ENCODE results near the gene SHANK1.

SHANK1 gene

GRCh38 chr19:50661766-50662650, 57.6 kb downstream of the SHANK1 start:
- Histone ChIP-seq H3K27me3 (ENCODE audit: insufficient read depth, poor library complexity, severe bottlenecking) (peaks cover 47% of the 10 kb centered on the region), H3K4me1 (ENCODE audit: insufficient read depth, poor library complexity, severe bottlenecking) (no peaks in the 10 kb centered on the region), H3K9me3 (ENCODE audit: severe bottlenecking) (peaks cover 3% of the 10 kb centered on the region), H3K4me3 (ENCODE audit: severe bottlenecking) (no peak overlapping the region), H3K36me3 (ENCODE audit: low read depth) (no peaks in the 10 kb centered on the region), H3K27ac (ENCODE audit: poor library complexity, severe bottlenecking) (no peak overlapping the region)
- TF ChIP-seq CTCF (IDR thresholded peaks at IDR 0.05; ENCODE audit: poor library complexity, severe bottlenecking), result no peak
- ATAC-seq (ENCODE audit: low read depth), result no peak
- DNase-seq (ENCODE audit: low spot score), result no peak

GRCh38 chr19:50661023-50661422, 58.6 kb downstream of the SHANK1 start:
- Histone ChIP-seq H3K36me3 (ENCODE audit: low read depth) (no peaks in the 10 kb centered on the region), H3K27ac (ENCODE audit: poor library complexity, severe bottlenecking) (no peak overlapping the region), H3K27me3 (ENCODE audit: insufficient read depth, poor library complexity, severe bottlenecking) (peaks cover 37% of the 10 kb centered on the region), H3K4me1 (ENCODE audit: insufficient read depth, poor library complexity, severe bottlenecking) (no peaks in the 10 kb centered on the region), H3K4me3 (ENCODE audit: severe bottlenecking) (no peak overlapping the region), H3K9me3 (ENCODE audit: severe bottlenecking) (peaks cover 3% of the 10 kb centered on the region)
- ATAC-seq (ENCODE audit: low read depth), result no peak
- DNase-seq (ENCODE audit: low spot score), result no peak
- no peak for TF ChIP-seq CTCF (IDR thresholded peaks at IDR 0.05; ENCODE audit: poor library complexity, severe bottlenecking)

GRCh38 chr19:50660088-50660366, 59.6 kb downstream of the SHANK1 start:
- Histone ChIP-seq H3K27me3 (ENCODE audit: insufficient read depth, poor library complexity, severe bottlenecking) (peaks cover 30% of the 10 kb centered on the region), H3K36me3 (ENCODE audit: low read depth) (no peaks in the 10 kb centered on the region), H3K4me3 (ENCODE audit: severe bottlenecking) (no peak overlapping the region), H3K27ac (ENCODE audit: poor library complexity, severe bottlenecking) (no peak overlapping the region), H3K4me1 (ENCODE audit: insufficient read depth, poor library complexity, severe bottlenecking) (no peaks in the 10 kb centered on the region), H3K9me3 (ENCODE audit: severe bottlenecking) (peaks cover 3% of the 10 kb centered on the region)
- ATAC-seq (ENCODE audit: low read depth) (no peak), DNase-seq (ENCODE audit: low spot score) (no peak)
- no peak for TF ChIP-seq CTCF (IDR thresholded peaks at IDR 0.05; ENCODE audit: poor library complexity, severe bottlenecking)

GRCh38 chr19:50659318-50660087, 60.1 kb downstream of the SHANK1 start:
- Histone ChIP-seq H3K9me3 (ENCODE audit: severe bottlenecking) (no peaks in the 10 kb centered on the region), H3K4me1 (ENCODE audit: insufficient read depth, poor library complexity, severe bottlenecking) (no peaks in the 10 kb centered on the region), H3K4me3 (ENCODE audit: severe bottlenecking) (peak overlapping the region; percentile 36), H3K36me3 (ENCODE audit: low read depth) (no peaks in the 10 kb centered on the region), H3K27me3 (ENCODE audit: insufficient read depth, poor library complexity, severe bottlenecking) (peaks cover 26% of the 10 kb centered on the region), H3K27ac (ENCODE audit: poor library complexity, severe bottlenecking) (no peak overlapping the region)
- ATAC-seq (ENCODE audit: low read depth) (no peak), DNase-seq (ENCODE audit: low spot score) (no peak)
- no peak for TF ChIP-seq CTCF (IDR thresholded peaks at IDR 0.05; ENCODE audit: poor library complexity, severe bottlenecking)

Measured in RWPE2 (cell line).